CD8-positive, alpha-beta memory T cell (primary cell): ENCODE data around the gene SFXN5. TPM values are rescaled to one million over a fixed set of nuclear protein-coding genes. Genes with fewer than 3 reads are reported as not detected.
A peak's percentile ranks its signal among the peaks of the same experiment; 100 is the strongest.

Experiments
- CTCF ChIA-PET: fragments of 350-600 bp; sonication (Branson Sonifier 250); formaldehyde crosslinking; loops from one replicate; lab custom pipeline; 2021; ENCODE audit warnings: antibody characterized with exemption; lab: Charles Lee
- POLR2A ChIA-PET: fragments of 350-600 bp; sonication (Branson Sonifier 250); formaldehyde crosslinking; loops from one replicate; lab custom pipeline; 2021; ENCODE audit warnings: antibody characterized with exemption; lab: Charles Lee
- DNase-seq, 5 donors: peaks; one replicate each; pipeline versions ENCODE4 v3.0.0 to v3.0.0-alpha.2; 2020 to 2022; ENCODE audit warnings: mixed read lengths in 1 of 5
- H3K27ac ChIP-seq: one replicate; pipeline ENCODE4 v1.7.0; 2013; ENCODE audit warnings: low read depth, mild to moderate bottlenecking, low read length, moderate library complexity
- H3K27me3 ChIP-seq: 2 replicates; pipeline ENCODE4 v1.7.0; 2013; ENCODE audit warnings: low read length, mild to moderate bottlenecking; ENCODE audit not compliant: insufficient read depth, poor library complexity, severe bottlenecking
- H3K36me3 ChIP-seq: 2 replicates; pipeline ENCODE4 v1.7.0; 2013; ENCODE audit warnings: mild to moderate bottlenecking, low read length, moderate library complexity; ENCODE audit not compliant: insufficient read depth
- H3K4me1 ChIP-seq: 2 replicates; pipeline ENCODE4 v1.7.0; 2013; ENCODE audit warnings: mild to moderate bottlenecking, low read length, moderate library complexity; ENCODE audit not compliant: insufficient read depth
- H3K4me3 ChIP-seq: 2 replicates; pipeline ENCODE4 v1.7.0; 2013; ENCODE audit warnings: mild to moderate bottlenecking, low read length
- H3K9me3 ChIP-seq: 2 replicates; pipeline ENCODE4 v1.7.0; 2013; ENCODE audit warnings: mild to moderate bottlenecking, low read length
- H3K27ac Mint-ChIP-seq, 8 donors: one replicate each; pipeline ENCODE4 v1.8.0; 2020 to 2021; ENCODE audit warnings: mixed read lengths in 8 of 8, mild to moderate bottlenecking in 6 of 8, inconsistent platforms in 3 of 8, moderate library complexity in 3 of 8
- H3K27me3 Mint-ChIP-seq, 2 donors: one replicate each; pipeline ENCODE4 v1.8.0; 2020 to 2021; ENCODE audit warnings: mixed read lengths in 2 of 2, mild to moderate bottlenecking in 1 of 2, moderate library complexity in 1 of 2
- H3K36me3 Mint-ChIP-seq, 3 donors: one replicate each; pipeline ENCODE4 v1.8.0; 2020 to 2021; ENCODE audit warnings: mixed read lengths in 3 of 3, inconsistent platforms in 1 of 3, mild to moderate bottlenecking in 1 of 3
- H3K4me1 Mint-ChIP-seq, 3 donors: one replicate each; pipeline ENCODE4 v1.8.0; 2020 to 2021; ENCODE audit warnings: mixed read lengths in 3 of 3, inconsistent platforms in 1 of 3, mild to moderate bottlenecking in 1 of 3
- H3K4me3 Mint-ChIP-seq, 7 donors: one replicate each; pipeline ENCODE4 v1.8.0; 2020 to 2021; ENCODE audit warnings: mixed read lengths in 7 of 7, mild to moderate bottlenecking in 6 of 7, moderate library complexity in 4 of 7, inconsistent platforms in 2 of 7
- H3K9me3 Mint-ChIP-seq, 5 donors: one replicate each; pipeline ENCODE4 v1.8.0; 2020 to 2022; ENCODE audit warnings: mixed read lengths in 5 of 5, mild to moderate bottlenecking in 3 of 5, moderate library complexity in 2 of 5, inconsistent platforms in 1 of 5
- polyA plus RNA-seq: library from polyadenylated mRNA; unstranded; fragments of 300-500 nt; fragmentation: Illumina TruSeq; gene quantifications from one replicate; pipeline ENCODE4 v1.2.3, GENCODE V29; 2021
- total RNA-seq, 2 experiments: library from RNA; stranded (reverse); gene quantifications; one replicate each; pipeline ENCODE4 v1.2.3, GENCODE V29; 2021

SFXN5 gene
- total and polyA plus RNA-seq, 3 experiments from 2014 or later, result 1.8 to 19.1 (median 16.8) TPM

DNA sequence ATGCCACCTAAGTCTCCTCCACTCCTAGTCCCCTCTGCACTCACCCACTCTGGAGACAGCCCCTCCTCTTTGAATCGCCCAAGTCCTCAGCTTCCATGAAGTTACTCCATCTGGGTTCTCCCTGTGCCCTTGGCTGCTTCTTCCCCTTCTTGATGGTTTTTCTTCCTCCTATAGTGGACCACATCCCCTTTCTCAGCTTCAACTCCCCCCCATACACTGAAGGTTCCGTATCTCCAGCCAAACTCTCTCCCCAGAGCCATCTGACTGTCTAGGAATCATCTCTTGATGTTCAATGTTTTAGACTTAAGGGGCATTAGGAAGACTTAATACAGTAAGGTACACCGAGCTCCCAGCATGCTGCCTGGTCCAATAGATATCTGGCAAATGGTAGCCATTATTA is 114.6 kb downstream of the SFXN5 start:
- Mint-ChIP-seq H3K9me3 (no peaks in the 10 kb centered on the region), H3K27me3 (no peaks in the 10 kb centered on the region), H3K36me3 (peaks cover 0 to 8% (median 3%) of the 10 kb centered on the region in 3 donors), H3K4me3 (peak overlapping the region in 2 of 7 donors; percentile 1 to 19), H3K4me1 (peaks cover 35 to 43% (median 36%) of the 10 kb centered on the region in 3 donors), H3K27ac (peak overlapping the region in 5 of 8 donors; percentile 24 to 82 (median 64))
- H3K36me3 ChIP-seq, result no peaks in the 10 kb centered on the region
- H3K27ac ChIP-seq, result no peak overlapping the region
- no peak overlapping the region for H3K4me3 ChIP-seq
- no peak for DNase-seq
- no peaks in the 10 kb centered on the region for H3K9me3 ChIP-seq
- POLR2A ChIA-PET, result no interaction called here
- H3K4me1 ChIP-seq, result peaks cover 18% of the 10 kb centered on the region
- CTCF ChIA-PET, result interaction anchor here (1.0 kb wide), 1 partner anchor 17 kb away, joined by 3 read pairs; no protein-coding TSS in a partner anchor
- no peaks in the 10 kb centered on the region for H3K27me3 ChIP-seq

DNA sequence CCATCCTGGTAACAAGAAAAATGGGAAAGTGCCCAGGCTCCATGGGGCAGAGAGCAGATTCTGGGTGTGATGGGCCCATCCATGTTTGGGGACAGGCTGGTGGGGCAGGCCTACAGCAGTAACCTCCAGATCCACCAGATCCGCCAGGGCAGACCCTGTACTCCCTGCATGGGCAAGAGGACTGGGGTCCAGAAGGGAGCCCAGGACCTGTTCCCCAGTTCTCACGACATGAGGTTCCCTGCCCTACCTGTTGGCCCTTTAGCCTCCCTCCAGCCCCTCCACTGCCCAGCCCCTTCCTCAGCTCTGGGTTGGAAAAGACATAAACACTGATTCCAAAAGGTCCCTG is 115.5 kb downstream of the SFXN5 start:
- Mint-ChIP-seq H3K4me3 (peak overlapping the region in 1 of 7 donors; percentile 9), H3K9me3 (no peaks in the 10 kb centered on the region), H3K27ac (peak overlapping the region in 2 of 8 donors; percentile 42 to 72), H3K27me3 (no peaks in the 10 kb centered on the region), H3K4me1 (peaks cover 35 to 43% (median 36%) of the 10 kb centered on the region in 3 donors), H3K36me3 (peaks cover 0 to 6% (median 1%) of the 10 kb centered on the region in 3 donors)
- Histone ChIP-seq H3K4me3 (no peak overlapping the region), H3K9me3 (no peaks in the 10 kb centered on the region), H3K27me3 (no peaks in the 10 kb centered on the region), H3K4me1 (peaks cover 18% of the 10 kb centered on the region), H3K27ac (no peak overlapping the region), H3K36me3 (no peaks in the 10 kb centered on the region)
- ChIA-PET POLR2A (no interaction called here), CTCF (no interaction called here)
- DNase-seq, result no peak

- Histone ChIP-seq H3K4me3 (no peak overlapping the region), H3K9me3 (no peaks in the 10 kb centered on the region), H3K4me1 (peaks cover 18% of the 10 kb centered on the region), H3K36me3 (no peaks in the 10 kb centered on the region), H3K27me3 (no peaks in the 10 kb centered on the region), H3K27ac (no peak overlapping the region)
- ChIA-PET CTCF (interaction anchor here (0.9 kb wide), 1 partner anchor 10 kb away, joined by 3 read pairs; no protein-coding TSS in a partner anchor), POLR2A (no interaction called here)
- Mint-ChIP-seq H3K36me3 (peaks cover 0 to 6% (median 1%) of the 10 kb centered on the region in 3 donors), H3K4me3 (peak overlapping the region in 6 of 7 donors; percentile 7 to 87 (median 50)), H3K9me3 (no peaks in the 10 kb centered on the region), H3K27me3 (no peaks in the 10 kb centered on the region), H3K4me1 (peaks cover 35 to 43% (median 36%) of the 10 kb centered on the region in 3 donors), H3K27ac (peak overlapping the region in 7 of 8 donors; percentile 24 to 99 (median 38))
- no peak for DNase-seq
Observed at GRCh38 chr2:72955228-72956049, 116.1 kb downstream of the SFXN5 start.

GRCh38 chr2:72954376-72955227 is 116.9 kb downstream of the SFXN5 start:
- Mint-ChIP-seq H3K27ac (peak overlapping the region; percentile 43 to 99 (median 85)), H3K27me3 (no peaks in the 10 kb centered on the region), H3K36me3 (peaks cover 0 to 4% (median 1%) of the 10 kb centered on the region in 3 donors), H3K9me3 (no peaks in the 10 kb centered on the region), H3K4me1 (peaks cover 35 to 43% (median 36%) of the 10 kb centered on the region in 3 donors), H3K4me3 (peak overlapping the region; percentile 78 to 95 (median 86))
- peaks cover 18% of the 10 kb centered on the region for H3K4me1 ChIP-seq
- no peaks in the 10 kb centered on the region for H3K9me3 ChIP-seq
- POLR2A ChIA-PET, result no interaction called here
- CTCF ChIA-PET, result interaction anchor here (0.9 to 1.8 kb wide), 2 partner anchors 11 to 19 kb away, joined by 3 to 9 read pairs; no protein-coding TSS in a partner anchor
- H3K27me3 ChIP-seq, result no peaks in the 10 kb centered on the region
- H3K4me3 ChIP-seq, result peak overlapping the region; percentile 53
- H3K36me3 ChIP-seq, result no peaks in the 10 kb centered on the region
- no peak for DNase-seq
- H3K27ac ChIP-seq, result peak overlapping the region; percentile 40

GRCh38 chr2:72953976-72954375 is 117.5 kb downstream of the SFXN5 start:
- ChIA-PET POLR2A (no interaction called here), CTCF (interaction anchor here (1.8 kb wide), 1 partner anchor 20 kb away, joined by 9 read pairs; no protein-coding TSS in a partner anchor)
- Mint-ChIP-seq H3K27ac (peak overlapping the region; percentile 77 to 99 (median 86)), H3K4me1 (peaks cover 32 to 43% (median 36%) of the 10 kb centered on the region in 3 donors), H3K36me3 (peaks cover 0 to 3% (median 1%) of the 10 kb centered on the region in 3 donors), H3K27me3 (no peaks in the 10 kb centered on the region), H3K4me3 (peak overlapping the region; percentile 78 to 95 (median 86)), H3K9me3 (no peaks in the 10 kb centered on the region)
- H3K4me1 ChIP-seq, result peaks cover 18% of the 10 kb centered on the region
- no peaks in the 10 kb centered on the region for H3K27me3 ChIP-seq
- H3K4me3 ChIP-seq, result peak overlapping the region; percentile 53
- peak overlapping the region; percentile 40 for H3K27ac ChIP-seq
- H3K36me3 ChIP-seq, result no peaks in the 10 kb centered on the region
- no peaks in the 10 kb centered on the region for H3K9me3 ChIP-seq
- peak in 2 of 5 donors; percentile 8 to 54 for DNase-seq

GRCh38 chr2:72953528-72953927 is 118.0 kb downstream of the SFXN5 start:
- Mint-ChIP-seq H3K4me1 (peaks cover 32 to 43% (median 36%) of the 10 kb centered on the region in 3 donors), H3K9me3 (no peaks in the 10 kb centered on the region), H3K27ac (peak overlapping the region; percentile 52 to 99 (median 85)), H3K4me3 (peak overlapping the region; percentile 78 to 95 (median 86)), H3K36me3 (peaks cover 0 to 3% (median 1%) of the 10 kb centered on the region in 3 donors), H3K27me3 (no peaks in the 10 kb centered on the region)
- Histone ChIP-seq H3K36me3 (no peaks in the 10 kb centered on the region), H3K27ac (no peak overlapping the region), H3K4me3 (no peak overlapping the region), H3K9me3 (no peaks in the 10 kb centered on the region), H3K27me3 (no peaks in the 10 kb centered on the region), H3K4me1 (peaks cover 18% of the 10 kb centered on the region)
- POLR2A ChIA-PET, result no interaction called here
- no peak for DNase-seq
- CTCF ChIA-PET, result interaction anchor here (1.8 kb wide), 1 partner anchor 20 kb away, joined by 9 read pairs; no protein-coding TSS in a partner anchor

- no peaks in the 10 kb centered on the region for H3K9me3 Mint-ChIP-seq
- Histone ChIP-seq H3K27ac (no peak overlapping the region), H3K9me3 (no peaks in the 10 kb centered on the region), H3K36me3 (no peaks in the 10 kb centered on the region), H3K4me3 (no peak overlapping the region), H3K27me3 (no peaks in the 10 kb centered on the region), H3K4me1 (peaks cover 18% of the 10 kb centered on the region)
- peak overlapping the region in 3 of 7 donors; percentile 83 to 90 (median 87) for H3K4me3 Mint-ChIP-seq
- H3K36me3 Mint-ChIP-seq, result peaks cover 0 to 3% (median 1%) of the 10 kb centered on the region in 3 donors
- no peaks in the 10 kb centered on the region for H3K27me3 Mint-ChIP-seq
- ChIA-PET CTCF (interaction anchor here (1.3 kb wide), 1 partner anchor 39 kb away, joined by 3 read pairs; no protein-coding TSS in a partner anchor), POLR2A (no interaction called here)
- peak overlapping the region in 5 of 8 donors; percentile 45 to 92 (median 73) for H3K27ac Mint-ChIP-seq
- peaks cover 30 to 43% (median 36%) of the 10 kb centered on the region in 3 donors for H3K4me1 Mint-ChIP-seq
- DNase-seq, result no peak
Observed at GRCh38 chr2:72952961-72953360, 118.6 kb downstream of the SFXN5 start.
